Right atrium auricular region (tissue), 2 donors: ENCODE data around the gene MLC1. TPM values are rescaled to one million over a fixed set of nuclear protein-coding genes. Genes with fewer than 3 reads are reported as not detected.
"Not testable (repeated sequence)": the region's sequence is repeated elsewhere in the genome, so short reads cannot be mapped to it uniquely, and the experiment has no call there.

Source experiments
- DNase-seq: peaks from one replicate; pipeline ENCODE4 v3.0.0-alpha.2; 2019; ENCODE audit warnings: low spot score
- H3K27ac ChIP-seq, 2 donors: fragments of 200-600 bp; sonication (generic); 1 replicate in 1 of 2; 2 replicates in 1 of 2; pipeline ENCODE4 v1.5.1; 2016 to 2019
- H3K27me3 ChIP-seq, 2 donors: fragments of 200-600 bp; sonication (generic); one replicate each; pipeline versions ENCODE4 v1.5.1 to v1.6.0; 2017 to 2019
- H3K36me3 ChIP-seq: fragments of 200-600 bp; sonication (generic); one replicate; pipeline ENCODE4 v1.5.1; 2016
- H3K4me1 ChIP-seq, 2 donors: fragments of 200-600 bp; sonication (generic); one replicate each; pipeline versions ENCODE4 v1.5.1 to v1.6.0; 2017 to 2019
- H3K4me3 ChIP-seq, 2 donors: fragments of 200-600 bp; sonication (generic); 1 replicate in 1 of 2; 2 replicates in 1 of 2; pipeline ENCODE4 v1.5.1; 2017 to 2019; ENCODE audit warnings: mild to moderate bottlenecking in 1 of 2, moderate library complexity in 1 of 2
- H3K9me3 ChIP-seq, 2 donors: fragments of 200-600 bp; sonication (generic); one replicate each; pipeline ENCODE4 v1.5.1; 2019
- CTCF ChIP-seq, 2 donors: fragments of 200-600 bp; sonication (generic); IDR thresholded peaks; one replicate each; pipeline ENCODE4 v1.5.1; 2019; ENCODE audit warnings: antibody characterized with exemption in 2 of 2
- total RNA-seq, 2 donors: library from RNA; depleted of rRNA; stranded (reverse); fragments of >200 nt; gene quantifications; one replicate each; pipeline ENCODE4 v1.1.0, GENCODE V29; 2016

The MLC1 gene
- total RNA-seq, 2 donors from 2014 or later: 0.71 TPM; not detected in 1

GRCh38 chr22:50089682-50090411 is 4.6 kb upstream of the MLC1 start, which contains the start of gene MOV10L1:
Gene MOV10L1 (plus strand): TSS chr22:50090006. CDS start chr22:50090089, 83 bp downstream.
- TF ChIP-seq CTCF (IDR thresholded peaks at IDR 0.05): no peak
- H3K4me1 ChIP-seq: peaks cover 0 to 3% of the 10 kb centered on the region in 2 donors
- peaks cover 3% of the 10 kb centered on the region in 2 donors for H3K27me3 ChIP-seq
- H3K36me3 ChIP-seq: no peaks in the 10 kb centered on the region
- peaks cover 0 to 17% of the 10 kb centered on the region in 2 donors for H3K9me3 ChIP-seq
- no peak within 1 kb of the TSS for H3K4me3 ChIP-seq
- DNase-seq: peak; percentile 64
- H3K27ac ChIP-seq: no peak within 1 kb of the TSS

GRCh38 chr22:50089231-50089630 is 4.0 kb upstream of the MLC1 start:
- no peak for TF ChIP-seq CTCF (IDR thresholded peaks at IDR 0.05)
- peaks cover 0 to 17% of the 10 kb centered on the region in 2 donors for H3K9me3 ChIP-seq
- peaks cover 3% of the 10 kb centered on the region in 2 donors for H3K27me3 ChIP-seq
- H3K27ac ChIP-seq: no peak overlapping the region
- H3K4me3 ChIP-seq: no peak overlapping the region
- peaks cover 0 to 3% of the 10 kb centered on the region in 2 donors for H3K4me1 ChIP-seq
- no peak for DNase-seq
- no peaks in the 10 kb centered on the region for H3K36me3 ChIP-seq

GRCh38 chr22:50088096-50088495 is 2.9 kb upstream of the MLC1 start:
- no peak for TF ChIP-seq CTCF (IDR thresholded peaks at IDR 0.05)
- peaks cover 3% of the 10 kb centered on the region in 2 donors for H3K27me3 ChIP-seq
- H3K9me3 ChIP-seq: peaks cover 0 to 17% of the 10 kb centered on the region in 2 donors
- no peaks in the 10 kb centered on the region for H3K36me3 ChIP-seq
- peaks cover 0 to 3% of the 10 kb centered on the region in 2 donors for H3K4me1 ChIP-seq
- no peak for DNase-seq
- H3K27ac ChIP-seq: no peak overlapping the region
- no peak overlapping the region for H3K4me3 ChIP-seq

GRCh38 chr22:50087646-50088045 is 2.4 kb upstream of the MLC1 start:
- peaks cover 0 to 3% of the 10 kb centered on the region in 2 donors for H3K4me1 ChIP-seq
- no peak for DNase-seq
- peaks cover 3% of the 10 kb centered on the region in 2 donors for H3K27me3 ChIP-seq
- no peak for TF ChIP-seq CTCF (IDR thresholded peaks at IDR 0.05)
- no peak overlapping the region for H3K27ac ChIP-seq
- no peaks in the 10 kb centered on the region for H3K36me3 ChIP-seq
- peaks cover 0 to 17% of the 10 kb centered on the region in 2 donors for H3K9me3 ChIP-seq
- no peak overlapping the region for H3K4me3 ChIP-seq

- not testable (repeated sequence) for H3K27me3 ChIP-seq, H3K27ac ChIP-seq, H3K4me3 ChIP-seq, H3K36me3 ChIP-seq, H3K4me1 ChIP-seq, DNase-seq
- peaks cover 0 to 17% of the 10 kb centered on the region in 2 donors for H3K9me3 ChIP-seq
Observed at GRCh38 chr22:50086975-50087374, 1.7 kb upstream of the MLC1 start.

- Histone ChIP-seq H3K27me3 (peaks cover 3% of the 10 kb centered on the region in 2 donors), H3K4me1 (peaks cover 0 to 3% of the 10 kb centered on the region in 2 donors), H3K9me3 (peaks cover 0 to 17% of the 10 kb centered on the region in 2 donors), H3K4me3 (no peak overlapping the region), H3K27ac (no peak overlapping the region), H3K36me3 (no peaks in the 10 kb centered on the region)
- TF ChIP-seq CTCF (IDR thresholded peaks at IDR 0.05): no peak
- no peak for DNase-seq
Observed at GRCh38 chr22:50086526-50086925, 1.3 kb upstream of the MLC1 start.
